HG02970 (cell line): ENCODE data around the gene FAM184A.

ENCODE experiments used
- ATAC-seq: cut with Tn5 transposase; IDR thresholded peaks from one replicate; pipeline ENCODE4 v1.9.1; 2021; ENCODE audit warnings: mild to moderate bottlenecking, moderate library complexity, moderate number of reproducible peaks; ENCODE audit not compliant: unreplicated experiment, low FRiP score

The FAM184A gene

DNA sequence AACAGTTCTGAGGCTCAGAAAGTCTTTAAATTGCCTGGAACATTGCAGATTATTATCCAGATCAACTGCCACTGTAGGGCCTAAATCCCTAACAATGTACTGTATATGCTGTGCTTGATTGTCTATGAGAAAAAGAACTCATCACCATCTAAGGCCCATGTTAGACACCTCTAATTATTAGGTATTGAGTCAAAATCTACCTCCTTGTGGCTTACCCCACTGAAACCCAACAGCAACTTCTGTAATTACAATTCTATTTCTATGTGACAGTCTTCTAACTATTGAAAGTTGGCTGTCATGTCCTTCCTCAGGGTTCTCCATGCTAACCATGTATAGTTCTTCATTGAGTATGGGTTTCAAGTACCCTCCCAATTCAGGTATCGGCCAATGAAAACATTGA lies 157.4 kb downstream of the FAM184A start:
- no peak for ATAC-seq

DNA sequence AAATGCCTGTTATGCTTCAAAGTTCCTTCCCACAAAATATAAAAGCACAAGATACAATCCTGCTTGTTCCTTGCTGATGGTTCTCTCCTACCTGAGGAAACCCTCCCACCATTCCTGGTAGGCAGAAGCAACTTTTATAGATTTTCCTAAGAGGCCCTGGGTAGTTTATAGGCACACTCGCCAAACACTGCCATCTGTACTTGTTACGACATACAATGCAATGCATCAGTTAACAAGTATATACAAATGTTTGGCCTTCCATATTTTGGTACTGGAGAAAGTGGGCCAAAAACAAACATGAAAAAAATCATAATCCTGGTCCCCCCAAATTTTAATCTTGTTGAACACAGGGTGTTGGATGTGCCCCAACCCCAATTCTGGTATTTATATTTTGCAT lies 160.1 kb downstream of the FAM184A start:
- ATAC-seq: no peak

GRCh38 chr6:118917546-118918328 lies 160.7 kb downstream of the FAM184A start:
- ATAC-seq: no peak

GRCh38 chr6:118914598-118914997 lies 163.9 kb downstream of the FAM184A start:
- no peak for ATAC-seq

GRCh38 chr6:118913161-118913560 lies 165.3 kb downstream of the FAM184A start:
- ATAC-seq: no peak

DNA sequence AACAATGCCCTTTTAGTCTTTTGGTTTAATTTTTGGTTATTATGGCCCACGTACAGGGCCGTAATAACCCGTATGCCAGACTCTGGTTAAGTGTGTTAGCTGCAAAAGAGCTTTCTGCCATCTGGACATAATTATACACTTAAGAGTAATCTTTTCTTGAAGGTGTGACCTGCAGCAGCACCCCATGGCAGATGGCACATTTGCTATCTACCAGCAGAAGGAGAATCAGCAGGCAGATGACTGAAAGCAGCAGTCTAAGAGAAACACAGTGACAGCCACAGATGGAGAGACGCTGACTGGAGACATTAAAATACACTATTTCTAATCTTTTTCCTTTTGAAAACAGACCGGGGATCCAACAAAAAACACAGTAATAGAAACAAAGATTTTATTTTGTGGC lies 165.8 kb downstream of the FAM184A start:
- ATAC-seq: no peak
